T-helper 1 cell (primary cell): ENCODE data around the gene HIPK3.

Source experiments
- DNase-seq, 5 donors: peaks; one replicate each; pipeline ENCODE4 v3.0.0-alpha.2; 2012 to 2020

HIPK3 gene

GRCh38 chr11:33399421-33399820 is 142.2 kb downstream of the HIPK3 start:
- DNase-seq: no peak

- DNase-seq: no peak
Observed at GRCh38 chr11:33402066-33402465, 144.9 kb downstream of the HIPK3 start.

- DNase-seq: no peak
Observed at GRCh38 chr11:33403344-33403743, 146.2 kb downstream of the HIPK3 start.

- no peak for DNase-seq
Observed at GRCh38 chr11:33405834-33406602, 148.8 kb downstream of the HIPK3 start.
